Mucosa of descending colon (tissue), 3 donors: ENCODE data around the gene KTN1. TPM values are rescaled to one million over a fixed set of nuclear protein-coding genes. Genes with fewer than 3 reads are reported as not detected.

ENCODE experiments used
- ATAC-seq: fragments of 200-7000 bp; cut with Tn5 transposase; one replicate; pipeline ENCODE4 v1.9.1; 2020; ENCODE audit warnings: mild to moderate bottlenecking, moderate library complexity
- DNase-seq, 3 donors: peaks; one replicate each; pipeline ENCODE4 v3.0.0-alpha.2; 2020
- H3K36me3 ChIP-seq: fragments of 200-600 bp; one replicate; pipeline ENCODE4 v1.8.0; 2021; ENCODE audit warnings: low read depth, mild to moderate bottlenecking
- H3K4me1 ChIP-seq: fragments of 200-600 bp; one replicate; pipeline ENCODE4 v1.8.0; 2021; ENCODE audit warnings: low read depth, mild to moderate bottlenecking
- H3K4me3 ChIP-seq: fragments of 200-600 bp; one replicate; pipeline ENCODE4 v1.8.0; 2021; ENCODE audit warnings: mild to moderate bottlenecking
- H3K9me3 ChIP-seq: fragments of 200-600 bp; one replicate; pipeline ENCODE4 v1.8.0; 2021; ENCODE audit warnings: mild to moderate bottlenecking
- CTCF ChIP-seq: fragments of 200-600 bp; IDR thresholded peaks from one replicate; pipeline ENCODE4 v1.8.0; 2022; ENCODE audit warnings: antibody characterized with exemption, mild to moderate bottlenecking
- intact Hi-C, 2 donors: fragments of 100-400 bp; cut with DNase I in 1 of 2; cut with micrococcal nuclease in 1 of 2; formaldehyde crosslinking; loops; one replicate each; pipeline versions ENCODE4 v1.11.0 to v1.11.1; 2022; cut with DNase I, micrococcal nuclease
- total RNA-seq, 3 donors: library from RNA; stranded (reverse); fragmentation: NEBNext Ultra II Directional in 2 of 3; extraction: Animal tissue kit (Norgen Biotek cat#: 25700) in 2 of 3; gene quantifications; one replicate each; pipeline versions ENCODE4 v1.2.1 to v1.2.4, GENCODE V29; 2021 to 2023
- donor health status: DM: no; HTN: no; CAD: no; lungs with moderate emphysema.
- donor health status: DM: no; HTN: no; CAD: no.
- donor health status: DM: no; HTN: yes; CAD: no.

Gene KTN1
- total RNA-seq, 3 donors from 2014 or later, result 181 to 299 (median 251) TPM

GRCh38 chr14:55578511-55578910 lies 1.5 kb upstream of the KTN1 start:
- Histone ChIP-seq H3K36me3 (no peaks in the 10 kb centered on the region), H3K4me3 (no peak overlapping the region), H3K4me1 (peaks cover 21% of the 10 kb centered on the region), H3K9me3 (no peaks in the 10 kb centered on the region)
- TF ChIP-seq CTCF, result no peak
- ATAC-seq, result no peak
- intact Hi-C loops, result no loop called here
- DNase-seq, result no peak

GRCh38 chr14:55580470-55581341 lies 699 bp downstream of the KTN1 start:
- intact Hi-C loops, result no loop called here
- Histone ChIP-seq H3K36me3 (no peaks in the 10 kb centered on the region), H3K4me3 (peak overlapping the region; percentile 96), H3K4me1 (peaks cover 37% of the 10 kb centered on the region), H3K9me3 (no peaks in the 10 kb centered on the region)
- ATAC-seq (peak; percentile 48), DNase-seq (peak; percentile 61 to 76 (median 74))
- no peak for TF ChIP-seq CTCF

GRCh38 chr14:55581342-55581771 lies 1.4 kb downstream of the KTN1 start:
- intact Hi-C loops, result no loop called here
- no peak for TF ChIP-seq CTCF
- H3K4me1 ChIP-seq, result peaks cover 41% of the 10 kb centered on the region

GRCh38 chr14:55582746-55583145 lies 2.7 kb downstream of the KTN1 start:
- Histone ChIP-seq H3K9me3 (no peaks in the 10 kb centered on the region), H3K4me3 (no peak overlapping the region), H3K4me1 (peaks cover 48% of the 10 kb centered on the region), H3K36me3 (no peaks in the 10 kb centered on the region)
- ATAC-seq, result no peak
- intact Hi-C loops, result no loop called here
- DNase-seq, result no peak
- no peak for TF ChIP-seq CTCF

More at GRCh38 chr14:55581342-55581771, 1.4 kb downstream of the KTN1 start:
- Histone ChIP-seq H3K4me3 (peak overlapping the region; percentile 96), H3K36me3 (no peaks in the 10 kb centered on the region), H3K9me3 (no peaks in the 10 kb centered on the region)
- DNase-seq (no peak), ATAC-seq (peak; percentile 8)

GRCh38 chr14:55583942-55584468 lies 4.0 kb downstream of the KTN1 start:
- no peaks in the 10 kb centered on the region for H3K36me3 ChIP-seq
- ATAC-seq, result peak; percentile 3
- DNase-seq, result no peak
- peaks cover 61% of the 10 kb centered on the region for H3K4me1 ChIP-seq
- intact Hi-C loops, result no loop called here
- H3K9me3 ChIP-seq, result no peaks in the 10 kb centered on the region
- no peak overlapping the region for H3K4me3 ChIP-seq
- no peak for TF ChIP-seq CTCF
